Neutrophil (primary cell): ENCODE measurements around the gene HDAC8.
"Not testable (repeated sequence)": the region's sequence is repeated elsewhere in the genome, so short reads cannot be mapped to it uniquely, and the experiment has no call there.

Experiments
- H3K27ac ChIP-seq: fragments of 200-600 bp; sonication (generic); 2 replicates; pipeline ENCODE4 v1.5.1; 2016; ENCODE audit warnings: mild to moderate bottlenecking, moderate library complexity
- H3K27me3 ChIP-seq: fragments of 200-600 bp; sonication (generic); 2 replicates; pipeline ENCODE4 v1.6.0; 2016; ENCODE audit warnings: mild to moderate bottlenecking
- H3K36me3 ChIP-seq: fragments of 200-600 bp; sonication (generic); 2 replicates; pipeline ENCODE4 v1.5.1; 2017
- H3K4me1 ChIP-seq, 2 experiments: fragments of 200-600 bp in 1 of 2; sonication (generic) in 1 of 2; 1 replicate in 1 of 2; 2 replicates in 1 of 2; pipeline versions ENCODE4 v1.5.1 to v1.6.1; 2013 to 2016; ENCODE audit warnings: low read depth in 1 of 2, low read length in 1 of 2, mild to moderate bottlenecking in 1 of 2, moderate library complexity in 1 of 2; ENCODE audit not compliant: control insufficient read depth in 1 of 2, insufficient read depth in 1 of 2
- H3K4me3 ChIP-seq, 2 experiments: fragments of 200-600 bp in 1 of 2; sonication (generic) in 1 of 2; 1 replicate in 1 of 2; 2 replicates in 1 of 2; pipeline ENCODE4 v1.5.1; 2013 to 2016; ENCODE audit warnings: low read depth in 1 of 2, low read length in 1 of 2, mild to moderate bottlenecking in 1 of 2, moderate library complexity in 1 of 2
- H3K9me3 ChIP-seq: fragments of 200-600 bp; sonication (generic); 2 replicates; pipeline ENCODE4 v1.5.1; 2016
- CTCF ChIP-seq: fragments of 200-600 bp; sonication (generic); IDR thresholded peaks from 2 replicates; pipeline ENCODE4 v1.5.1; 2016; ENCODE audit warnings: antibody characterized with exemption

HDAC8 gene

GRCh38 chrX:72330131-72330530 is 242.5 kb downstream of the HDAC8 start:
- Histone ChIP-seq H3K4me1 (peaks cover 0 to 3% of the 10 kb centered on the region in 2 experiments), H3K9me3 (no peaks in the 10 kb centered on the region), H3K4me3 (no peak overlapping the region), H3K27me3 (no peaks in the 10 kb centered on the region), H3K36me3 (no peaks in the 10 kb centered on the region), H3K27ac (no peak overlapping the region)
- TF ChIP-seq CTCF = no peak

- Histone ChIP-seq H3K27ac (no peak overlapping the region), H3K4me3 (no peak overlapping the region), H3K4me1 (peaks cover 0 to 3% of the 10 kb centered on the region in 2 experiments), H3K36me3 (no peaks in the 10 kb centered on the region), H3K27me3 (no peaks in the 10 kb centered on the region), H3K9me3 (no peaks in the 10 kb centered on the region)
- TF ChIP-seq CTCF = no peak
Measured at GRCh38 chrX:72326605-72327300, 245.9 kb downstream of the HDAC8 start.

GRCh38 chrX:72319651-72320050 is 253.0 kb downstream of the HDAC8 start:
- H3K36me3 ChIP-seq, H3K27ac ChIP-seq, H3K27me3 ChIP-seq, H3K9me3 ChIP-seq, H3K4me3 ChIP-seq, H3K4me1 ChIP-seq: not testable (repeated sequence)

- no peaks in the 10 kb centered on the region for H3K27me3 ChIP-seq
- no peak overlapping the region for H3K27ac ChIP-seq
- TF ChIP-seq CTCF = no peak
- H3K36me3 ChIP-seq = no peaks in the 10 kb centered on the region
- H3K4me1 ChIP-seq = no peaks in the 10 kb centered on the region
- H3K4me3 ChIP-seq = no peak overlapping the region
- no peaks in the 10 kb centered on the region for H3K9me3 ChIP-seq
Measured at GRCh38 chrX:72317139-72317538, 255.5 kb downstream of the HDAC8 start.

GRCh38 chrX:72316408-72317110 is 256.1 kb downstream of the HDAC8 start:
- Histone ChIP-seq H3K27ac (no peak overlapping the region), H3K9me3 (no peaks in the 10 kb centered on the region), H3K4me1 (no peaks in the 10 kb centered on the region), H3K27me3 (peaks cover 3% of the 10 kb centered on the region), H3K4me3 (no peak overlapping the region), H3K36me3 (no peaks in the 10 kb centered on the region)
- no peak for TF ChIP-seq CTCF

- no peak for TF ChIP-seq CTCF
- H3K9me3 ChIP-seq = no peaks in the 10 kb centered on the region
- H3K27me3 ChIP-seq = peaks cover 20% of the 10 kb centered on the region
- H3K36me3 ChIP-seq = no peaks in the 10 kb centered on the region
- no peaks in the 10 kb centered on the region for H3K4me1 ChIP-seq
- no peak overlapping the region for H3K4me3 ChIP-seq
- no peak overlapping the region for H3K27ac ChIP-seq
Measured at GRCh38 chrX:72314881-72315280, 257.8 kb downstream of the HDAC8 start.
